GM23248 (cell line): ENCODE results near the gene BRAT1.

Experiments
- EZH2 ChIP-seq: fragments of 200-600 bp; sonication (generic); IDR thresholded peaks from 2 replicates; pipeline ENCODE4 v1.6.1; 2018; ENCODE audit warnings: antibody characterized with exemption, mild to moderate bottlenecking; ENCODE audit not compliant: insufficient read depth, poor library complexity, severe bottlenecking
- EZH2phosphoT487 ChIP-seq: fragments of 200-600 bp; sonication (generic); IDR thresholded peaks from 2 replicates; pipeline ENCODE4 v1.6.1; 2018; ENCODE audit warnings: antibody characterized with exemption, moderate library complexity, mild to moderate bottlenecking, low read depth; ENCODE audit not compliant: insufficient read depth

GRCh38 chr7:2496375-2496774 lies 58.9 kb downstream of the BRAT1 start:
- TF ChIP-seq EZH2 (no peak), EZH2phosphoT487 (no peak)
